Measurements from ENCODE around the gene CXCL5.
A peak's percentile ranks its signal among the peaks of the same experiment; 100 is the strongest.

CXCL5 gene

DNA sequence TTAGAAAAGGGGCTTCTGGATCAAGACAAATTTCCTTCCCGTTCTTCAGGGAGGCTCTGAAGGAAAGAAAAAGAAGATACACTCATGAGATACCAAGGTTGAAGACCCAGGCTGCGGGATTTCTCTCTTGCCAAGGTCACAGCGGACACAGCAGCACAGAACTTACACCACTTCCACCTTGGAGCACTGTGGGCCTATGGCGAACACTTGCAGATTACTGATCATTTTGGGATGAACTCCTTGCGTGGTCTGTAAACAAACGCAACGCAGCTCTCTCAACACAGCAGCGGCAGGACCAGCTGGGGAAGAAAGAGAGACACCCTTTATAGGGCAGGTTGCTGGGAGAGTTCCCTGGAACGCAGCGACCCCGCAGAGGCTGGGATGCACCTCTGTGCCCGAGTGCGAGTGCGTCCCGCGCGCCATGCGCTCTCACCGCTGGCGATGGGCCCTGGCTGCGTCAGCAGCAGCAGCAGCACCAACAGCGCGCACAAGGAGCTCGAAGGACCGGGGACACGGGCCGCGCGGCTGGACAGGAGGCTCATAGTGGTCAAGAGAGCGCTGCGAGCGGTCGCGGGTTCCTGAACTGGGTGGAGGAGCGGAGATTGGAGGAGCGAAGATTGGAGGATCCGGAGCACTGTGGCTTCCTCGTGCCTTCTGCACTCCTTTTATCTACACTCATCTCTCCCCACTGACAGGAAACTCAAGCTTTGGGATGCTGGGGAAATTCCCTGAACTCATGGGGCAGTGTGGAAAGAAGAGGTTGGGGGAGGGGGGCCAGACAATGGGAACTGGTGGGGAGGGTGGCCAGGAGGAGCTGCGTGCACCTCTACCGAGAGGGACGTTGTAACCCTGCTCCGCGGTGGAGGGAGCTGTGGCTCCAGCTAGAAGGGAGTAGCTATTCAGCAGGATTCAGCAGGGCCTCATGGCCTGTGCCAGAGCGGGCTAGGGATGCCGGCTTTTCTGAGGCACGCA lies at the start of gene CXCL5:
Gene CXCL5, minus strand, starts transcription at position 638 of the 972 bp plus-strand sequence. Its CDS starts 96 bp downstream, at position 542.
- DNase-seq: no peak

DNA sequence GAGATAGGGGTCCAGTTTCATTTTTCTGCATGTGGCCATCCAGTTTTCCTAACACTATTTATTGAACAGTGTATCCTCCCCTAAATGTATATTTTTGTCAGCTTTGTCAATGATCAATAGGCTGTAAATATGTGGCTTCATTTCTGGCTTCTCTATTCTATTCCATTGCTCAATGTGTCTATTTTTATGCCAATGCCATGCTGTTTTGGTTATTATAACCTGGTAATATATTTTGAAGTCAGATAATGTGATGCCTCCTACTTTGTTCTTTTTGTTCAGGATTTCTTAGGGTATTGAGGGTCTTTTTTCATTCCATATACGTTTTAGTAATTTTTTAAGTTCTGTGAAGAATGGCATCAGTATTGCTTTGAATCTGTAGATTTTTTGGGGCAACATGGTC lies 48.7 kb upstream of the CXCL5 start:
- no peak for DNase-seq

DNA sequence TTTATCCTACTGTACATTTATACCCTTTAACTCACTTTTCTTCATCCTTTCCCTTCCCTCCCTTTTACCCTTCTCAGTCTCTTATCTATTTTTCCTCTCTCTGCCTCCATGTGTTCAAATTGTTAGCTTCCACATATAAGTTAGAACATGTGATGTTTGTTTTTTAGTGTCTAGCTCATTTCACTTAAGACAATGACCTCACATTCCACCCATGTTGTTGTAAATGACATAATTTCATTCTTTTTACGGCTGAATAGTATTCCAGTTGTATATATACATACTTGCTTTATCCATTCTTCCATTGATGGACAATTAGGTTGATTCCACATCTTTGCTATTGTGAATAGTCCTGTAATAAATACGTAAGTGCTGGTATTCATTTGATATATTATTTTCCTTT lies 47.3 kb upstream of the CXCL5 start:
- no peak for DNase-seq

DNA sequence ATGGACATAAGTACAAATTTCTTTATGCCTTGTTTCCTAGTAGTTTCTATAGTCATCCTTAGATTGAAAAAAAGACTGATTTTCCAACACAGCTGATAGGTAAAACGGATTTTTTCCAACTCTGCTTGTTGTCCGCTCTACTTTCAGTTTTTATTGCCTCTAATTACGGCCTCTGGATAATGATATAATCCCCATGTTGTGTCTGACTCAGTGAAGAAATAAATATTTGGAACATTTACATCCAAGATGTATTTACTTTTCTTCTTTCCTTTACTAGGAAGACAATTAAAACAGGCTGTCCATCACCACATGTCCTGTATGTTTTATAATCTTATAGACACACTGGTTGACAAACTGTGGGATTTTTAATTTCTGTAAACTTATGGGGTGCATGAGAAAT lies 46.8 kb upstream of the CXCL5 start:
- DNase-seq: no peak

GRCh38 chr4:74044677-74045076 lies 46.2 kb upstream of the CXCL5 start:
- DNase-seq: no peak

GRCh38 chr4:74042681-74043080 lies 44.2 kb upstream of the CXCL5 start:
- no peak for DNase-seq

- DNase-seq: no peak
These were observed 42.9 kb upstream of the CXCL5 start for GRCh38 chr4:74041418-74041817.

DNA sequence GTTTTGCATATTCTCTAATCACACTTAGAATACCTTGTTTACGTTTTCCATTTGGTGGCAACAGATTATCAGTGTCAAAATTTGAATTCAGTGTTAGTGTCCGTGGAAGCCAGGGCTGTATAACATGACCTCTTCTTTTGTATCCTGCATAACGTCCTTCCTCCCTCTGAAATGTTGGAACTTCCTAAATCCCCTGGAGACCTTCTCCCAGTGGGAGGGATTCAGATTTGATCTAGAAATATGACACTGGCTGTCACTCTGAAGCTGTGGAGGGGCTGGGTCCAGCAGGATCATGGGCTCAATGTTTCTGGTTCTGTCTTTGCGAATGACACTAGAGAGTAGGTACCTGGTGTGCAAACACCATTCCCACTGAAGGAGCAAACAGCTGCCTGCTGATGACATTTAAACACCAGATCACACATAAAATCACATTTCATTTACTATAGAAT lies 40.9 kb upstream of the CXCL5 start:
- DNase-seq: no peak

GRCh38 chr4:74038425-74039314 lies 40.2 kb upstream of the CXCL5 start, which contains the start of gene CXCL3:
CXCL3 (minus strand) TSS chr4:74038689; CDS start chr4:74038611, 78 bp downstream.
- DNase-seq: no peak

DNA sequence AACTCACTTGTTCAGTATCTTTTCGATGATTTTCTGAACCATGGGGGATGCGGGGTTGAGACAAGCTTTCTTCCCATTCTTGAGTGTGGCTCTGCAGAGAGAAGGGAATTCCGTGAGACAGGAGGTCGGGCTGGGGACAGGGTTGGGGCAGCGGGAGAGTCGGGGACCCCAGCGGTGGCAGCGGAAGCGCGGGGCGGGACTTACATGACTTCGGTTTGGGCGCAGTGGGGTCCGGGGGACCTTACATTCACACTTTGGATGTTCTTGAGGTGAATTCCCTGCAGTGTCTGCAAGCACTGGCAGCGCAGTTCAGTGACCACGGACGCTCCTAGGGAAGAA lies 39.6 kb upstream of the CXCL5 start:
- DNase-seq: no peak

DNA sequence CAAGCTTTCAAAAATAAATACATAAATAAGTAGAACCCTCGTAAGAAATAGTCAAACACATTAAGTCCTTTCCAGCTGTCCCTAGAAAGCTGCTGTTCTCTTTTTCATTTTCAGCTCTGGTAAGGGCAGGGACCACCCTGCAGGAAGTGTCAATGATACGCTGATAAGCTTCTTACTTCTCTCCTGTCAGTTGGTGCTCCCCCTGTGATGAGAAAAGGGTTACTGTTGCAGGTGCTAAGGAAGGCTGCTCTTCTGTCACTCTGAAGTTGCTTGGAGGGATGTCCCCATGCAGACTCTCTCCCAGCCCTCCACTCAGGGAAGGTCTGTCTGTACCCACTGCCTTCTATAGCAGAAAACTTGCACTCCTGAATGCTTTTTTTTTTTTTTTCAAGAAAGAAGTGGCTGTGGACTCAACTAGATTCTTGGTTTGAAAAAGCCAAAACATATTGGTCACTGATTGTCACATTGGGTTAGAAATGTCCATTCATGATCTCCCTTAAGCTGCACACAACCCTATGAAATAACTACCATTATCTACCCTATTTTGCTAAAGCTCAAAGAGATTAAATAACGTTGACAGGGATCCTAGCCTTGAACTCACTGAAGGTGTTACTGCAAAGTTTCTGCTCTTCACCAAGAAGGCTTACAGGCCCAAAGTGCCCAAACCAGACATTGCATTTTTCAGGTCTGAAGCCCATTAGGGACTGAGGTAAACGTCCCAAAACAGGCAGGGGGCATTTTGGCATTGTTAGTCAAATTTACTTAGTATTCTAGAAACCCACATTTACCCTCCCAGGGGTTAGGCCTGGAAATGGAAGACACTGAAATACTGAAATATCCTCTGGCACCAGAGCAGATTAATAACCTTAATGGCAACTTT lies 38.8 kb upstream of the CXCL5 start:
- no peak for DNase-seq

- DNase-seq: no peak
These were observed 35.3 kb upstream of the CXCL5 start for GRCh38 chr4:74033739-74034138.

GRCh38 chr4:74032064-74032463 lies 33.6 kb upstream of the CXCL5 start:
- DNase-seq: no peak

DNA sequence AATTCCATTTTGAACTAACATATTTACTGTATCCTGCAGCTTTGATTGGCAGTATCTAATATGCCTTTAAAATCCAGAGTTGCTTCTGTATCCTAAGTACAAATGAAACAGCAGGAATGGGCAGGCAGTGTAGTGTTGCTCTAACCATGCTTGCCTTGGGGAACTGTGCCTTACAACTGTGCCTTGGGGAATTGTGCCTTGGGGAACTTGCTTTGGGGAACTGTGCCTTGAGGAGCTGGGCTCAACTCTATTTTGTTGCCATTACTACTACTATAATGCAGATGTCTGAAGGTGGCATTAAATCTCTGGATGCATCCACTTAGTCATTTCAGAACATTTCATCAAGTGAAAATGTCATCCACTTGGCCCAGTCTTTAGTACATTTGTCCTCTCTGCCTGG lies 33.1 kb upstream of the CXCL5 start:
- DNase-seq: no peak

GRCh38 chr4:74030285-74030684 lies 31.8 kb upstream of the CXCL5 start:
- DNase-seq: no peak

GRCh38 chr4:74028504-74028903 lies 30.0 kb upstream of the CXCL5 start:
- DNase-seq: no peak

- DNase-seq: no peak
These were observed 25.2 kb upstream of the CXCL5 start for GRCh38 chr4:74023709-74024108.

GRCh38 chr4:74021601-74022000 lies 23.1 kb upstream of the CXCL5 start:
- DNase-seq: no peak

DNA sequence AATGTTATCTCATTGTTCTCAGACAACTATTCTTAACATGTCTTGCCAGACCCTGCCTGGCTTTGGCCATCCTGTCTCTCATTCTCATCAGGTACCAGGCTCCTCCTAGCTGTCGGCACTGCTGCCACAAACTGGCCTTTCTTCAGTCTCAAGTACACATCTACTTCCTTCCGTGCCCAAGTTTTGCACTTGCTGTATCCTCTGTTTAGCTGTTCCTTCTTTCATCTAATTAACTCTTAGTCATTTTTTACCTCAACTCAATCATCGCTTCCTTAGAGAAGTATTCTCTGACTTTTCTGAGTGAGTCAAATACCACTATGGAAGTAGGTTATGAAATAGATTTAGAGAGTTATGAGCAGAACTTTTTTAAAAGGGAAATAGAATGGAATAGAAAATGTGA lies 20.3 kb upstream of the CXCL5 start:
- DNase-seq: peak; percentile 56

GRCh38 chr4:74018116-74018515 lies 19.6 kb upstream of the CXCL5 start:
- DNase-seq: no peak

- DNase-seq: peak; percentile 61
These were observed 17.6 kb upstream of the CXCL5 start for GRCh38 chr4:74016068-74016467.

DNA sequence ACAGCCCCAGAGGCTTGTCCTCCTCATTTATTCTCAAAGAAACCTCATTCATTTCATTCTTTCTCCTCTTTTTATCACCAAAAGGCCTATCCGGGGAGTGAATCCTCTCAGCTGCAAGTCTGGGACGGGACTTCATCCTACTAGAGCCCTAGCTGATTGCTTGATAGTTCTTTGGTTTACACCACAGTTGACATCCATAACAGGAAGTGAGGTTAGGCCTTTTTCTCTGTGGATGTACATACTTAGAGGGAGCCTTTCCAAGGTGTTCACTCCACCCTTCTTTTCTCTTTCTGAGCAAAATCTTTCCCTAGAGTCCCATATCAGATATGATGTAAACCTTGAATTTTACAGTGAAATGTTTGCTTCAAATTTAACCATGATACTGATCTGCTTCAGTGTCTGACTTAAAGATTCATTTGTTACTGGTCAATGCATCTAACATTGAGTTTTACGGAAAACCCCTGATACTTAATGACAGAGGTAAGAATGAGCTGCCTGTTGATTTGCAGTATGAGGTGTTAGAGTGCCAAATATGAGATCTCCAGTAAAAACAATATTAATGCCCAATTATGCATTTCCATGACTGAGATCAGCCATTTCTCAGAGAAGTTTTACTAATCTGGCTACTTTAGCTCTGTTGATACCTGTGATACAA lies 16.8 kb upstream of the CXCL5 start:
- no peak for DNase-seq

Data from activated CD4-positive, alpha-beta T cell treated with anti-CD3 and anti-CD28 coated beads, Interleukin-10, Interleukin-2, amounts not matched to agents 100 ng/mL and 50 ng/mL, durations not matched to agents 16 hours and 8 hours (primary cell).